Prostate gland (tissue), 2 donors: ENCODE data around the gene GFRA1. TPM values are rescaled to one million over a fixed set of nuclear protein-coding genes. Genes with fewer than 3 reads are reported as not detected.

Experiments used
- DNase-seq: peaks from one replicate; pipeline ENCODE4 v3.0.0-alpha.2; 2019; ENCODE audit warnings: low spot score
- H3K27ac ChIP-seq, 2 donors: fragments of 200-600 bp; sonication (generic); 2 replicates each; pipeline ENCODE4 v1.5.1; 2017 to 2019
- H3K27me3 ChIP-seq: fragments of 200-600 bp; sonication (generic); replicated peaks from 2 replicates; pipeline ENCODE4 v1.5.1; 2019; ENCODE audit not compliant: insufficient read depth
- H3K36me3 ChIP-seq, 2 donors: fragments of 200-600 bp; sonication (generic); 1 replicate in 1 of 2; 2 replicates in 1 of 2; pipeline versions ENCODE4 v1.5.1 to v1.8.1; 2017 to 2019
- H3K4me1 ChIP-seq: fragments of 200-600 bp; sonication (generic); replicated peaks from 2 replicates; pipeline ENCODE4 v1.5.1; 2019
- H3K4me3 ChIP-seq, 2 donors: fragments of 200-600 bp; sonication (generic); 2 replicates each; pipeline ENCODE4 v1.5.1; 2017 to 2019
- H3K9me3 ChIP-seq: fragments of 200-600 bp; sonication (generic); 2 replicates; pipeline ENCODE4 v1.5.1; 2017
- POLR2A ChIP-seq: fragments of 450-650 bp; IDR thresholded peaks from one replicate; pipeline ENCODE4 v1.6.1; 2016; ENCODE audit warnings: antibody characterized with exemption, mild to moderate bottlenecking
- POLR2AphosphoS5 ChIP-seq: sonication (generic); formaldehyde crosslinking; IDR thresholded peaks from one replicate; pipeline ENCODE4 v1.6.1; 2017; ENCODE audit warnings: antibody characterized with exemption
- WGBS: methylation state at CpG from one replicate; pipeline ENCODE4 v1.1.5; 2018; 5-methylcytosine and 5-hydroxymethylcytosine counted together
- intact Hi-C: fragments of 100-400 bp; cut with DNase I; formaldehyde crosslinking; loops from one replicate; pipeline ENCODE4 v1.14.2; 2022
- total RNA-seq, 2 donors: library from RNA; depleted of rRNA; stranded (reverse); fragments of >200 nt; gene quantifications; one replicate each; pipeline ENCODE4 v1.1.0, GENCODE V29; 2016
- TF ChIP-seq, protein P1 (sequence below), 4 experiments: fragments of 200-600 bp in 2 of 4; fragments of 450-650 bp in 2 of 4; sonication (generic) in 2 of 4; IDR thresholded peaks; 1 replicate in 3 of 4; 2 replicates in 1 of 4; pipeline ENCODE4 v1.5.1; 2016 to 2019; ENCODE audit warnings: antibody characterized with exemption in 4 of 4, mild to moderate bottlenecking in 2 of 4, moderate library complexity in 2 of 4

Gene GFRA1
- total RNA-seq, 2 donors from 2014 or later, result 5.1 to 14.5 TPM

DNA sequence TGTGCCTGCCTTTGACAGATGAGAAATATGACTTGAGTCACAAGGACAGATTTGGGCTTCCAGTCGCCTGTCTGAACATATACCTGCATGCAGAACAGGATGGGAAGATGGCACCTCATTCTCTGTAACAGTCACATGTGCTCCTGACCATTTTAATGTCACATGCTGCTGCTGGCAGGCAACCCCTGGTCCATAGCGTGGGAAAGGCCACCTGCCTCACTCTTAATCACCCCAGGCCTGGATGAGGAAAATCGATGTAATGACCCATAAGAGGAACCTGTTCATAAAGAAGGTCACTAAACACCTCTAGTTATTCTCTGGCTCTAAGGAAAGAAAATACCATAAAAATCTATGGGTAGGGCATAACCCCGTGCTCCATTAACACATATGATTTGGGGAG, 110.2 kb downstream of the GFRA1 start:
- no peak for DNase-seq
- intact Hi-C loops, result no loop called here
- H3K4me3 ChIP-seq, result no peak overlapping the region
- H3K4me1 ChIP-seq, result no peaks in the 10 kb centered on the region
- no peaks in the 10 kb centered on the region for H3K36me3 ChIP-seq
- 88% methylated on average over 4 of the region's 4 CpGs for WGBS
- TF ChIP-seq, protein P1, sequence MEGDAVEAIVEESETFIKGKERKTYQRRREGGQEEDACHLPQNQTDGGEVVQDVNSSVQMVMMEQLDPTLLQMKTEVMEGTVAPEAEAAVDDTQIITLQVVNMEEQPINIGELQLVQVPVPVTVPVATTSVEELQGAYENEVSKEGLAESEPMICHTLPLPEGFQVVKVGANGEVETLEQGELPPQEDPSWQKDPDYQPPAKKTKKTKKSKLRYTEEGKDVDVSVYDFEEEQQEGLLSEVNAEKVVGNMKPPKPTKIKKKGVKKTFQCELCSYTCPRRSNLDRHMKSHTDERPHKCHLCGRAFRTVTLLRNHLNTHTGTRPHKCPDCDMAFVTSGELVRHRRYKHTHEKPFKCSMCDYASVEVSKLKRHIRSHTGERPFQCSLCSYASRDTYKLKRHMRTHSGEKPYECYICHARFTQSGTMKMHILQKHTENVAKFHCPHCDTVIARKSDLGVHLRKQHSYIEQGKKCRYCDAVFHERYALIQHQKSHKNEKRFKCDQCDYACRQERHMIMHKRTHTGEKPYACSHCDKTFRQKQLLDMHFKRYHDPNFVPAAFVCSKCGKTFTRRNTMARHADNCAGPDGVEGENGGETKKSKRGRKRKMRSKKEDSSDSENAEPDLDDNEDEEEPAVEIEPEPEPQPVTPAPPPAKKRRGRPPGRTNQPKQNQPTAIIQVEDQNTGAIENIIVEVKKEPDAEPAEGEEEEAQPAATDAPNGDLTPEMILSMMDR (IDR thresholded peaks at IDR 0.05), result no peak
- TF ChIP-seq POLR2AphosphoS5 (no peak), POLR2A (no peak)
- H3K27ac ChIP-seq, result no peak overlapping the region
- no peaks in the 10 kb centered on the region for H3K9me3 ChIP-seq
- H3K27me3 ChIP-seq, result no peaks in the 10 kb centered on the region

DNA sequence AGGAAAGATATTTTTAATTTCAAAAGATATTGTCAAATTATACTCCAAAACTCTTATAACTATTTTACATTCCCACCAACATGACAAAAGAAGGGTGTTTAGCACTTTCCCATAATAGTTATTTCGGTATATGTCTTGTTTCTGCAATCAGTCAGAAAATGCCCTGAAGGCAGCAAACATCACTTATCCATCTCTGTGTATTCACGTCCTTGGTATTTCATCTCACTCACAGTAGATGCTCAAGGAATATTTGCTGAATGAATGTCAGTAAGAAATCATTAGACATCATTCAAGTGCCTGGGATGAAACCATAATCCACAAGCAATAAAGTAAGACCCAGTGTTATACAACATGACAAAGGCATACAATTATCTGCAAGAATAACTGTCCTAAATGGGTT, 112.7 kb downstream of the GFRA1 start:
- DNase-seq, result no peak
- WGBS, result 79% methylated on average over 2 of the region's 2 CpGs
- Histone ChIP-seq H3K4me1 (no peaks in the 10 kb centered on the region), H3K4me3 (no peak overlapping the region), H3K9me3 (no peaks in the 10 kb centered on the region), H3K27ac (no peak overlapping the region), H3K27me3 (peaks cover 2% of the 10 kb centered on the region), H3K36me3 (no peaks in the 10 kb centered on the region)
- intact Hi-C loops, result no loop called here
- TF ChIP-seq POLR2A (no peak), POLR2AphosphoS5 (no peak)
- TF ChIP-seq, protein P1 (IDR thresholded peaks at IDR 0.05), result no peak

DNA sequence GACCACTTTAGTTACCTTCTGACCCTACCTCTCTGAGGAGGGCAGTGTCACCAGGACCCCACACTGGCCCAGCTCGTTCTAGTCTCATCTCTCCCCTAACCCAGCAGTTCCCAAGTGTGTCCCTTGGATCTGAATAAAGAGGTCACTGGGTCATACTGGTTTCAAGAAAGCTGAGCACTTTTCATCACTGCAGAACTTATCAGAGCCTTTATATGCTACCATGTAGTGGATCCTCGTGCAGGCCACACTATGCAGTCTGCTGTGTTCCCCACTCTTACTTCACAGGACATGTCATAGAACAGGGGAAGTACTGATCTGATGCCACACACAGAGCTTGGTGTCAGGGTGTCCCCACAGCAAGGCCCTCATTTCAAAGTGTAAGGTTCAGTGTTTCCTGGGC, 113.8 kb downstream of the GFRA1 start:
- no peaks in the 10 kb centered on the region for H3K36me3 ChIP-seq
- intact Hi-C loops, result no loop called here
- H3K27me3 ChIP-seq, result peaks cover 2% of the 10 kb centered on the region
- H3K4me3 ChIP-seq, result no peak overlapping the region
- DNase-seq, result no peak
- no peaks in the 10 kb centered on the region for H3K9me3 ChIP-seq
- WGBS, result 88% methylated on average over 2 of the region's 2 CpGs
- TF ChIP-seq, protein P1 (IDR thresholded peaks at IDR 0.05), result no peak
- no peak for TF ChIP-seq POLR2AphosphoS5
- TF ChIP-seq POLR2A, result no peak
- no peak overlapping the region for H3K27ac ChIP-seq
- no peaks in the 10 kb centered on the region for H3K4me1 ChIP-seq

DNA sequence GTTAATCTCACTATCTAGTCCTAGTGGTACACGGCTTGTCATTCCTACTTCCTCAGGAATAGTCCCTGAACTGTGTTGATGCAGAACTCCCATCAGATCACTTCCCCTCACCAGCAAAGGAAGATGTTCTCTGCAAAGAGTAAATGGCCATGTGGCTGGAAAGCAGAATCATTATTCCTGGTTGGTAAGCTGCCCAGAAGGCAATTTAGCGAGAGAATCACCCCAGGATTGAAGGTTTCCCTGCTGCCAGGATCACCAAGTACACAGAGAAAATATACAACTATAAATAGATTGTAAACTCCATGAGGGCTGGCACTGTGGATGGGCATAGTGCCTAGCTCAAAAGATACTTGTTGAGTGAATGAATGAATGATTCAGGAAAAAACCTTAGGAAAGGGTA, 115.0 kb downstream of the GFRA1 start:
- DNase-seq, result no peak
- TF ChIP-seq, protein P1 (IDR thresholded peaks at IDR 0.05), result no peak
- TF ChIP-seq POLR2AphosphoS5 (no peak), POLR2A (no peak)
- peaks cover 2% of the 10 kb centered on the region for H3K27me3 ChIP-seq
- intact Hi-C loops, result no loop called here
- WGBS, result 84% methylated on average over 2 of the region's 2 CpGs
- no peaks in the 10 kb centered on the region for H3K36me3 ChIP-seq
- H3K9me3 ChIP-seq, result no peaks in the 10 kb centered on the region
- H3K27ac ChIP-seq, result no peak overlapping the region
- no peaks in the 10 kb centered on the region for H3K4me1 ChIP-seq
- no peak overlapping the region for H3K4me3 ChIP-seq

DNA sequence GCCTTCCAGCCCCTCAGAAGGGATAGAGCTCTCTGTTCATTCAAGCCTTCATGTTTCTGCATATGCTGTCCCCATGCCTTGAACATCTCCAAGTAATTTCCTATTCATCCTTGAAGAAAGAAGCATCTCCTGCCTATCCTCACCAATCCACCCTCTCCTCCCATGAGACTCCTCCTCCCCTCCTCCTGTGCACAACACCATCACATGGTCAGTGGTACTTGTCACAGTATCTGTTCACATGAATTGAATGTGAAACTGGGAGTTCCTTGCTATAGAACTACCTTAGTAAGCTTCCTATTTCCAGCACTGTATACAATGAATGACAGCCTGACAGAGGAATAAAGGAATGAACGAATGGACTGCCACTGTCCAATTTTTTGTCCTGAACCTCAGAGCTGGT, 115.5 kb downstream of the GFRA1 start:
- H3K4me3 ChIP-seq, result no peak overlapping the region
- intact Hi-C loops, result no loop called here
- DNase-seq, result no peak

More for the DNA sequence above, 115.5 kb downstream of the GFRA1 start:
- no peaks in the 10 kb centered on the region for H3K4me1 ChIP-seq
- H3K27ac ChIP-seq, result no peak overlapping the region
- no peak for TF ChIP-seq POLR2A
- TF ChIP-seq POLR2AphosphoS5, result no peak
- TF ChIP-seq, protein P1 (IDR thresholded peaks at IDR 0.05), result no peak
- no peaks in the 10 kb centered on the region for H3K36me3 ChIP-seq
- peaks cover 2% of the 10 kb centered on the region for H3K27me3 ChIP-seq
- WGBS, result 89% methylated on average over 1 of the region's 1 CpG
- no peaks in the 10 kb centered on the region for H3K9me3 ChIP-seq
